Measurements from ENCODE around the gene CNTNAP2. TPM values are rescaled to one million over a fixed set of nuclear protein-coding genes. Genes with fewer than 3 reads are reported as not detected.

The CNTNAP2 gene
- total and polyA plus RNA-seq, 2 experiments from 2014 or later = not detected

DNA sequence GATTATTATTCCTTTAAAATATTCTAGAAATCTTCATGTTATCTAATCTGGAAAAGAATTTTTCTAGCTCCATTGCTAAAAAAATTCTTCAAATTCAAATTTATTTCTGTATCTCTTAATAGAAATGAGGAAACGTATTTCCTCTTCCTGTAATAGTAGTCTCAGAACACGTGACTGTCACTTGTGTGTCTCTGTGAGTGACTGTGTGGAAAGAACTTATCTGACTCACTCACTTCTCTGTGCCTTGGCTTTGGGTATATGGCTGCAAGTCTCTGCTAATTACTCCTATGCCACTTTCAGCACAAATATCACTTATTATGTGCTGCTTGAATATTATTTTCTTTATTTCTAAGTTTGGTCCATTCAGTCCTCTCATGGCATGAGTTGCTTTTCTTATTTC, 132.7 kb downstream of the CNTNAP2 start:
- Histone ChIP-seq H3K36me3 (ENCODE audit: low read depth) (no peaks in the 10 kb centered on the region), H3K27ac (no peak overlapping the region), H3K9me2 (ENCODE audit: insufficient read depth) (no peaks in the 10 kb centered on the region; the same call in 1 of the 2 replicates), H3K79me2 (ENCODE audit: insufficient read depth) (no peaks in the 10 kb centered on the region), H2AFZ (no peak overlapping the region), H3K4me2 (ENCODE audit: unreplicated experiment) (no peak overlapping the region), H4K20me1 (ENCODE audit: insufficient read depth) (no peaks in the 10 kb centered on the region), H3K4me1 (ENCODE audit: insufficient read depth) (no peaks in the 10 kb centered on the region), H3K9me3 (ENCODE audit: low read depth) (no peaks in the 10 kb centered on the region), H3F3A (ENCODE audit: insufficient read depth) (no peaks in the 10 kb centered on the region), H3K4me3 (no peak overlapping the region), H3K9ac (no peak overlapping the region), H3K27me3 (replicated peaks; ENCODE audit: insufficient read depth) (no peaks in the 10 kb centered on the region)
- TF ChIP-seq EZH2 (IDR thresholded peaks at IDR 0.05; ENCODE audit: insufficient read depth, poor library complexity, severe bottlenecking) (no peak), EZH2phosphoT487 (IDR thresholded peaks at IDR 0.05; ENCODE audit: insufficient read depth, low read depth) (no peak)
- DNase-seq = no peak
- in situ Hi-C loops (cut with MboI) = no loop called here
- WGBS, 2 experiments (ENCODE audit: low coverage in 1 of 2, low lambda C conversion rate in 2 of 2, missing lambda C conversion rate in 2 of 2) = 1 to 5% methylated on average over 2 of the region's 2 CpGs

DNA sequence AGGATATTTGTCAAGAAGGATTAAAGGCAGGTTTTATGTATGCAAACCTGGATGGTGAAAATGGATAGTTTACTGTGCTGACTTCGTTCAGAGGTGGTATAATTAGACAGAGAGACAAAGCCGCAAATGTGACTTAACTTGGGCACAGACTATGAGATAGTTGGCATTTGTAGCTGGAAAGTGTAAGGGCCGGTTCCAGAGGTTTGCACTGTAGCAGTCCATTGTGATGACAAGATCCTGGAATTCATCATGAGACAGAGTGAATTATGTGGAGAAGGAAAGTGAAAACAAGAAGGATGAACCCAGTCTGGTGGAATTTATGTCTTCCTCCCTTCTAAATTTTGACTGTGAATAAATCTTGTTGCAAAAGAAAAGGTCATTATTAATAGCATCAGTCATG, 139.0 kb downstream of the CNTNAP2 start:
- Histone ChIP-seq H3K4me3 (no peak overlapping the region), H4K20me1 (ENCODE audit: insufficient read depth) (no peaks in the 10 kb centered on the region), H2AFZ (no peak overlapping the region), H3K4me2 (ENCODE audit: unreplicated experiment) (no peak overlapping the region), H3K27me3 (replicated peaks; ENCODE audit: insufficient read depth) (no peaks in the 10 kb centered on the region), H3K36me3 (ENCODE audit: low read depth) (no peaks in the 10 kb centered on the region), H3F3A (ENCODE audit: insufficient read depth) (no peaks in the 10 kb centered on the region), H3K9me3 (ENCODE audit: low read depth) (peaks cover 3% of the 10 kb centered on the region), H3K79me2 (ENCODE audit: insufficient read depth) (no peaks in the 10 kb centered on the region), H3K4me1 (ENCODE audit: insufficient read depth) (no peaks in the 10 kb centered on the region), H3K9me2 (ENCODE audit: insufficient read depth) (no peaks in the 10 kb centered on the region; the same call in 1 of the 2 replicates), H3K27ac (no peak overlapping the region), H3K9ac (no peak overlapping the region)
- WGBS, 2 experiments (ENCODE audit: low coverage in 1 of 2, low lambda C conversion rate in 2 of 2, missing lambda C conversion rate in 2 of 2) = 0 to 2% methylated on average over 3 of the region's 3 CpGs
- in situ Hi-C loops (cut with MboI) = no loop called here
- DNase-seq = no peak
- TF ChIP-seq EZH2phosphoT487 (IDR thresholded peaks at IDR 0.05; ENCODE audit: insufficient read depth, low read depth) (no peak), EZH2 (IDR thresholded peaks at IDR 0.05; ENCODE audit: insufficient read depth, poor library complexity, severe bottlenecking) (no peak)

DNA sequence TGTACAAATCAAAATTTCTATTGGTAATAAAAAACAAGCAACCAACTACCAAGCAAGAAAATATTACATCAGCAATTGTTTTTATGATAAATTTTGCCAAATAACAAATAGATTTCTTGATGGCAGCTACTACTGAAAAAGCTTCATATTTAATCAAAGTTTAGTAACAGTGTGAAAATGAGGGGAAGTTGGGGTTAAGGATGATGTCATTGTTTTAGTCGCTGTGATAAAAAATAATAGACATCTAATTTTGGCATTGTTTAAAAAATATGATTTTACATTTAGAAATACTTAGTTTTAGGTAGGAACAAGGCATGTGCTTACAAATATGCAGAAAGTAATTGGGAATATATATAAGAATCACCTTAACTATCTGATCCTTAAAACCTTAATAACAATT, 145.9 kb downstream of the CNTNAP2 start:
- in situ Hi-C loops (cut with MboI) = no loop called here
- H4K20me1 ChIP-seq (ENCODE audit: insufficient read depth) = no peaks in the 10 kb centered on the region
- WGBS, 2 experiments (ENCODE audit: low coverage in 1 of 2, low lambda C conversion rate in 2 of 2, missing lambda C conversion rate in 2 of 2) = 13 to 25% methylated on average over 1 of the region's 1 CpG
- no peak overlapping the region for H3K9ac ChIP-seq
- H3K4me3 ChIP-seq = no peak overlapping the region
- no peak for DNase-seq
- no peak overlapping the region for H2AFZ ChIP-seq
- TF ChIP-seq EZH2phosphoT487 (IDR thresholded peaks at IDR 0.05; ENCODE audit: insufficient read depth, low read depth) (no peak), EZH2 (IDR thresholded peaks at IDR 0.05; ENCODE audit: insufficient read depth, poor library complexity, severe bottlenecking) (no peak)
- no peaks in the 10 kb centered on the region for H3K4me1 ChIP-seq (ENCODE audit: insufficient read depth)
- no peaks in the 10 kb centered on the region for H3K36me3 ChIP-seq (ENCODE audit: low read depth)
- H3K79me2 ChIP-seq (ENCODE audit: insufficient read depth) = no peaks in the 10 kb centered on the region
- no peaks in the 10 kb centered on the region for H3K9me2 ChIP-seq (ENCODE audit: insufficient read depth)
- H3K27ac ChIP-seq = no peak overlapping the region
- H3K9me3 ChIP-seq (ENCODE audit: low read depth) = no peaks in the 10 kb centered on the region
- H3K27me3 ChIP-seq (replicated peaks; ENCODE audit: insufficient read depth) = no peaks in the 10 kb centered on the region
- no peak overlapping the region for H3K4me2 ChIP-seq (ENCODE audit: unreplicated experiment)
- H3F3A ChIP-seq (ENCODE audit: insufficient read depth) = no peaks in the 10 kb centered on the region

DNA sequence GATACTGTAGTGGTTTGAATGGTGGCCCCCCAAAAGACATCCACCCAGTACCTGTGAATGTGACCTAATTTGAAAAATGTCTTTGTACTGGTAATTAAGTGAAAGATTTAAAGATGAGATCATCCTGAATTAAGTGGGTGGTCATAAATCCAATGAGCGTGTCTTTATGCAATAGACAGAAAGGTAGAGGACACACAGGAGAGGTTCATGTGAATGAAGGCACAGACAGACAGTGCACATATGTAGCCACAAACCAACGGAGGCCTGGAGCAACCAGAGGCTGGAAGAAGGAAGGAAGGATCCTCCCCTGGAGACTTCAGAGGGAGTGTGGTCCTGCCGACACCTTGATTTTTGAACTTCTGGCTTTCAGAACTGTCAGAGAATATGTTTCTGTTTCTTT, 160.3 kb downstream of the CNTNAP2 start:
- Histone ChIP-seq H3K9ac (no peak overlapping the region), H3K79me2 (ENCODE audit: insufficient read depth) (no peaks in the 10 kb centered on the region), H4K20me1 (ENCODE audit: insufficient read depth) (no peaks in the 10 kb centered on the region), H3K27me3 (replicated peaks; ENCODE audit: insufficient read depth) (no peaks in the 10 kb centered on the region), H3F3A (ENCODE audit: insufficient read depth) (no peaks in the 10 kb centered on the region), H2AFZ (no peak overlapping the region), H3K4me3 (no peak overlapping the region), H3K36me3 (ENCODE audit: low read depth) (no peaks in the 10 kb centered on the region), H3K9me2 (ENCODE audit: insufficient read depth) (no peaks in the 10 kb centered on the region), H3K27ac (no peak overlapping the region), H3K9me3 (ENCODE audit: low read depth) (no peaks in the 10 kb centered on the region), H3K4me2 (ENCODE audit: unreplicated experiment) (no peak overlapping the region), H3K4me1 (ENCODE audit: insufficient read depth) (no peaks in the 10 kb centered on the region)
- DNase-seq = no peak
- in situ Hi-C loops (cut with MboI) = no loop called here
- 15 to 30% methylated on average over 3 of the region's 3 CpGs for WGBS, 2 experiments (ENCODE audit: low coverage in 1 of 2, low lambda C conversion rate in 2 of 2, missing lambda C conversion rate in 2 of 2)
- no peak for TF ChIP-seq EZH2phosphoT487 (IDR thresholded peaks at IDR 0.05; ENCODE audit: insufficient read depth, low read depth)
- no peak for TF ChIP-seq EZH2 (IDR thresholded peaks at IDR 0.05; ENCODE audit: insufficient read depth, poor library complexity, severe bottlenecking)

DNA sequence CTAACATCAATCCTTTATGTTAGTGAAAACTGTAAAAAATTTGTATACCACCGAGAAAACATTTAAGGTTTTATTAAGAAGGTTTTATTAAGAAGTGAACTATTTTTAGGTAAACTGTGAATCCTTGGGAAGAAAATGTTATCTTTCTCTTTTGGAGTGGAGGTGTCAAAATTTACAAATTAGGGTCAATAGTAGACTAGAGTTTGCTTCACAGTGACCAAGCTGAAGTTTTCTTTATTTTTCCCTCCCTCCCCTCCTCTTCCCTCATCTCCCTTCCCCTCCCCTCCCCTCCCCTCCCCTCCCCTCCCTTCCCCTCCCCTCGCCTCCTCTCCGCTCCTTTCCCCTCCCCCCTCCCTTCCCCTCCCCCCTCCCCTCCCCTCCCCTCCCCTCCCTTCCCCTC, 168.8 kb downstream of the CNTNAP2 start:
- H3K36me3 ChIP-seq (ENCODE audit: low read depth) = no peaks in the 10 kb centered on the region
- TF ChIP-seq EZH2phosphoT487 (IDR thresholded peaks at IDR 0.05; ENCODE audit: insufficient read depth, low read depth) (no peak), EZH2 (IDR thresholded peaks at IDR 0.05; ENCODE audit: insufficient read depth, poor library complexity, severe bottlenecking) (no peak)
- H3K27ac ChIP-seq = no peak overlapping the region
- H3K27me3 ChIP-seq (replicated peaks; ENCODE audit: insufficient read depth) = no peaks in the 10 kb centered on the region
- H3K9me3 ChIP-seq (ENCODE audit: low read depth) = no peaks in the 10 kb centered on the region
- H4K20me1 ChIP-seq (ENCODE audit: insufficient read depth) = no peaks in the 10 kb centered on the region
- no peak overlapping the region for H3K4me2 ChIP-seq (ENCODE audit: unreplicated experiment)
- no peaks in the 10 kb centered on the region for H3F3A ChIP-seq (ENCODE audit: insufficient read depth)
- H3K4me3 ChIP-seq = no peak overlapping the region
- in situ Hi-C loops (cut with MboI) = no loop called here
- no peaks in the 10 kb centered on the region for H3K4me1 ChIP-seq (ENCODE audit: insufficient read depth)
- no peaks in the 10 kb centered on the region for H3K9me2 ChIP-seq (ENCODE audit: insufficient read depth)
- DNase-seq = no peak
- no peak overlapping the region for H2AFZ ChIP-seq
- no peaks in the 10 kb centered on the region for H3K79me2 ChIP-seq (ENCODE audit: insufficient read depth)
- 38 to 43% methylated on average over 1 to 3 of the region's 3 CpGs for WGBS, 2 experiments (ENCODE audit: low coverage in 1 of 2, low lambda C conversion rate in 2 of 2, missing lambda C conversion rate in 2 of 2)
- H3K9ac ChIP-seq = no peak overlapping the region

Measured in GM23248 (cell line).